Endothelial cell of umbilical vein (primary cell): ENCODE data around the gene PIP4K2C. TPM values are rescaled to one million over a fixed set of nuclear protein-coding genes. Genes with fewer than 3 reads are reported as not detected.

Experiments used
- BruUV-seq: library from RNA; stranded (reverse); fragments of 400-500 nt; replicated peaks from 2 replicates; lab custom pipeline; 2021; lab: Mats Ljungman, UMichigan
- CTCF ChIA-PET: fragments of 300-600, 350-600 bp; sonication (Branson Sonifier 250); formaldehyde crosslinking; loops from one replicate; lab custom pipeline; 2021; ENCODE audit warnings: antibody characterized with exemption, inconsistent platforms; lab: Charles Lee
- POLR2A ChIA-PET: fragments of 300-600, 350-600 bp; sonication (Branson Sonifier 250); formaldehyde crosslinking; loops from one replicate; lab custom pipeline; 2021; ENCODE audit warnings: antibody characterized with exemption, inconsistent platforms; lab: Charles Lee
- DNase-seq: peaks from one replicate; pipeline ENCODE4 v3.0.0-alpha.2; 2011; ENCODE audit warnings: low read depth, low spot score
- FAIRE-seq: peaks from 2 replicates; lab custom pipeline; 2011; peaks lifted over from hg19 to GRCh38; lab: Jason Lieb, UNC
- H2AFZ ChIP-seq: 2 replicates; pipeline ENCODE4 v1.6.0; 2012; ENCODE audit warnings: low read depth, low read length, control low read depth, inconsistent platforms
- H3K27ac ChIP-seq: 2 replicates; pipeline ENCODE4 v1.5.1; 2011; ENCODE audit warnings: low read depth, mild to moderate bottlenecking, control low read depth, low read length, moderate library complexity; ENCODE audit not compliant: insufficient read depth
- H3K27me3 ChIP-seq, 2 experiments: 2 replicates each; pipeline versions ENCODE4 v1.6.0 to v1.6.1; 2011; ENCODE audit warnings: low read length in 2 of 2, mixed read lengths in 1 of 2; ENCODE audit not compliant: control insufficient read depth in 2 of 2, insufficient read depth in 2 of 2
- H3K36me3 ChIP-seq, 2 experiments: 2 replicates in 1 of 2; 3 replicates in 1 of 2; pipeline ENCODE4 v1.5.1; 2011; ENCODE audit warnings: low read length in 2 of 2, mild to moderate bottlenecking in 1 of 2, moderate library complexity in 1 of 2; ENCODE audit not compliant: control insufficient read depth in 2 of 2, insufficient read depth in 2 of 2; ENCODE audit errors: extremely low read depth in 1 of 2
- H3K4me1 ChIP-seq: 3 replicates; pipeline ENCODE4 v1.5.1; 2011; ENCODE audit warnings: mild to moderate bottlenecking, low read length; ENCODE audit not compliant: control insufficient read depth, insufficient read depth; ENCODE audit errors: extremely low read depth
- H3K4me2 ChIP-seq: 2 replicates; pipeline ENCODE4 v1.6.1; 2011; ENCODE audit warnings: low read length, control low read depth, mixed read lengths; ENCODE audit not compliant: insufficient read depth
- H3K4me3 ChIP-seq, 3 experiments: fragments of 200-600 bp in 1 of 3; sonication (generic), shearing (Covaris generic) in 1 of 3; replicated peaks in 1 of 3; 2 replicates each; pipeline ENCODE4 v1.5.1; 2011 to 2016; ENCODE audit warnings: control low read depth in 3 of 3, low read length in 3 of 3, mild to moderate bottlenecking in 2 of 3, inconsistent platforms in 1 of 3, low read depth in 1 of 3, moderate library complexity in 1 of 3; ENCODE audit not compliant: insufficient read depth in 1 of 3
- H3K79me2 ChIP-seq: 2 replicates; pipeline ENCODE4 v1.6.0; 2012; ENCODE audit warnings: low read length, inconsistent platforms; ENCODE audit not compliant: control insufficient read depth, insufficient read depth
- H3K9ac ChIP-seq: replicated peaks from 2 replicates; pipeline ENCODE3; 2011; ENCODE audit warnings: low read length, control low read depth; ENCODE audit not compliant: insufficient read depth; ENCODE audit errors: extremely low read depth
- H3K9me1 ChIP-seq: replicated peaks from 3 replicates; pipeline ENCODE4 v1.6.0; 2011; ENCODE audit warnings: mild to moderate bottlenecking, low read length; ENCODE audit not compliant: control insufficient read depth, insufficient read depth; ENCODE audit errors: extremely low read depth
- H3K9me3 ChIP-seq: replicated peaks from 2 replicates; pipeline ENCODE4 v1.5.1; 2012; ENCODE audit warnings: low read length, inconsistent platforms; ENCODE audit not compliant: control insufficient read depth, insufficient read depth
- H4K20me1 ChIP-seq: replicated peaks from 2 replicates; pipeline ENCODE3; 2011; ENCODE audit warnings: mild to moderate bottlenecking, low read length; ENCODE audit not compliant: control insufficient read depth, insufficient read depth; ENCODE audit errors: extremely low read depth
- EZH2 ChIP-seq: IDR thresholded peaks from 2 replicates; pipeline ENCODE4 v1.6.1; 2012; ENCODE audit warnings: borderline replicate concordance, low read depth, mild to moderate bottlenecking, moderate library complexity, low read length, inconsistent platforms; ENCODE audit not compliant: severe bottlenecking
- FOS ChIP-seq: IDR thresholded peaks from 2 replicates; pipeline ENCODE4 v1.6.1; 2011; ENCODE audit warnings: mild to moderate bottlenecking, low read length, moderate library complexity, borderline replicate concordance; ENCODE audit not compliant: insufficient read depth
- GATA2 ChIP-seq: IDR thresholded peaks from 2 replicates; pipeline ENCODE4 v1.7.0; 2011; ENCODE audit warnings: low read depth, mild to moderate bottlenecking, moderate library complexity, mixed read lengths, low read length; ENCODE audit not compliant: insufficient read length, insufficient read depth
- JUN ChIP-seq: IDR thresholded peaks from 2 replicates; pipeline ENCODE4 v1.6.1; 2011; ENCODE audit warnings: borderline replicate concordance, low read depth; ENCODE audit not compliant: insufficient read length, insufficient read depth
- MYC ChIP-seq: IDR thresholded peaks from one replicate; pipeline ENCODE4 v1.6.1; 2011; ENCODE audit warnings: mild to moderate bottlenecking, low read depth, low read length
- POLR2A ChIP-seq: IDR thresholded peaks from 2 replicates; pipeline ENCODE4 v1.6.1; 2012; ENCODE audit warnings: low read depth, mild to moderate bottlenecking, control low read depth, low read length
- POLR2AphosphoS5 ChIP-seq: IDR thresholded peaks from 2 replicates; pipeline ENCODE4 v1.6.1; 2012; ENCODE audit warnings: low read depth, mild to moderate bottlenecking, control low read depth, low read length, moderate library complexity; ENCODE audit not compliant: insufficient read depth
- dilution Hi-C: fragments of 300-500 bp; cut with MboI; formaldehyde crosslinking; loops from one replicate; pipeline ENCODE4 v1.15.0; 2019; ENCODE audit warnings: low sequenced_read_pairs; ENCODE audit not compliant: extremely low pct_ligation_motif_present
- intact Hi-C: fragments of 100-400 bp; cut with micrococcal nuclease; formaldehyde crosslinking; loops from one replicate; pipeline ENCODE4 v1.10.0; 2022
- polyA plus RNA-seq, 4 experiments: library from polyadenylated mRNA; depleted of rRNA in 3 of 4; stranded (reverse) in 3 of 4; unstranded in 1 of 4; fragments of >200 nt; gene quantifications; 2 replicates each; pipeline versions ENCODE4 v1.2.1 to v1.2.3, GENCODE V29; 2011 to 2012; ENCODE audit warnings: missing spikeins in 1 of 4
- total RNA-seq: library from RNA; stranded (reverse); gene quantifications from 2 replicates; pipeline ENCODE4 v1.2.3, GENCODE V29; 2021
- TF ChIP-seq, protein P1 (sequence below): IDR thresholded peaks from 2 replicates; pipeline ENCODE4 v1.6.1; 2011; ENCODE audit not compliant: insufficient read depth, insufficient read length

Gene PIP4K2C
- total and polyA plus RNA-seq, 2 donors (not counting 3 experiments of a cell fraction or from before 2014, with no cell fraction given) = 10.5 to 11.5 TPM

DNA sequence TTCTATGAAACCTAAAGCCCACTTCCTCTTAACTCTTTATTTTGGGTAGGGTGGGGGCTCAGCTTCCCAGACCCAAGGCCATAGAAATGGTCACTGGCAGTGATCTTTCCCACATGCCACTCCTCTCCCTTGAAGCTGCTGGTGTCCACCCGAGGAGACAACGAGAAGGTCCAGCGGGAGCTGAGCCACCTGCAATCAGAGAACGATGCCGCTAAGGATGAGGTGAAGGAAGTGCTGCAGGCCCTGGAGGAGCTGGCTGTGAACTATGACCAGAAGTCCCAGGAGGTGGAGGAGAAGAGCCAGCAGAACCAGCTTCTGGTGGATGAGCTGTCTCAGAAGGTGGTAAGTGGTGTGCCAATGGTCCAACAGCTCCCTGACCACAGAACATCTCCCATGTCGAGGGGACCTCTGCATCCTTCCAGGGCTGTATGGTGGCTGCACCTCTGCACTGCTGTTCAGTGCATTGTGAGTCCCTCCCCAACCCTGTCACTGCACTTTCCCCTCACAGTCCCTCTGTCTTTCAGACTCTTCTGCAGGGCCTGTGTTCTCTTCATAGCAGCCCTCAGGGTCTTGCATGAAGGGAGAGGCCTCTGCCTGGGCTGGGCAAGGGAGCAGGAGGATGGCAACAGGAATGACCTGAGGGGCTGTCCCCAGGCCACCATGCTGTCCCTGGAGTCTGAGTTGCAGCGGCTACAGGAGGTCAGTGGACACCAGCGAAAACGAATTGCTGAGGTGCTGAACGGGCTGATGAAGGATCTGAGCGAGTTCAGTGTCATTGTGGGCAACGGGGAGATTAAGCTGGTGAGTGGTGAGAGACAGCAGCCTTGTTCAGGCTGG is 18.8 kb upstream of the PIP4K2C start:
- Histone ChIP-seq H3K79me2 (no peaks in the 10 kb centered on the region), H3K9ac (no peak overlapping the region), H3K4me1 (no peaks in the 10 kb centered on the region), H3K36me3 (no peaks in the 10 kb centered on the region), H3K27me3 (peaks cover 3 to 6% of the 10 kb centered on the region in 2 experiments), H3K4me3 (no peak overlapping the region), H4K20me1 (no peaks in the 10 kb centered on the region), H2AFZ (no peak overlapping the region), H3K4me2 (no peak overlapping the region), H3K27ac (no peak overlapping the region), H3K9me1 (no peaks in the 10 kb centered on the region), H3K9me3 (no peaks in the 10 kb centered on the region)
- no TSS peak for BruUV-seq
- no peak for DNase-seq
- CTCF ChIA-PET = interaction anchor here (0.7 to 3.7 kb wide), 3 partner anchors 10 to 61 kb away, joined by 3 to 33 read pairs (median 5); partner anchors contain the start of genes B4GALNT1 and DDIT3
- POLR2A ChIA-PET = no interaction called here
- intact Hi-C loops = no loop called here
- no peak for TF ChIP-seq EZH2
- no peak for TF ChIP-seq GATA2
- no peak for TF ChIP-seq POLR2A
- no peak for TF ChIP-seq MYC
- TF ChIP-seq FOS = no peak
- TF ChIP-seq JUN = no peak
- TF ChIP-seq POLR2AphosphoS5 = no peak
- TF ChIP-seq, protein P1, sequence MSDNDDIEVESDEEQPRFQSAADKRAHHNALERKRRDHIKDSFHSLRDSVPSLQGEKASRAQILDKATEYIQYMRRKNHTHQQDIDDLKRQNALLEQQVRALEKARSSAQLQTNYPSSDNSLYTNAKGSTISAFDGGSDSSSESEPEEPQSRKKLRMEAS = no peak
- dilution Hi-C loops = no loop called here
- FAIRE-seq = no peak
